ENCODE measurements around the gene AMN. TPM values are rescaled to one million over a fixed set of nuclear protein-coding genes. Genes with fewer than 3 reads are reported as not detected.

AMN gene
- total and polyA plus RNA-seq, 4 donors, result 2.1 to 51.2 (median 8.6) TPM

- H3K27ac ChIP-seq (ENCODE audit: low read depth in 1 of 2, low read length in 2 of 2), result no peak overlapping the region
- DNase-seq (ENCODE audit: low spot score), result no peak
- H3K9ac ChIP-seq (ENCODE audit: low read depth in 1 of 2, low read length in 2 of 2), result no peak overlapping the region
Observed at GRCh38 chr14:102930753-102931579, 8.5 kb downstream of the AMN start.

More at GRCh38 chr14:102930753-102931579, 8.5 kb downstream of the AMN start:
- peaks cover 0 to 2% (median 0%) of the 10 kb centered on the region in 4 donors for H3K27me3 ChIP-seq (ENCODE audit: control insufficient read depth in 4 of 4, insufficient read depth in 4 of 4, low read length in 3 of 4)
- H3K4me1 ChIP-seq (ENCODE audit: control insufficient read depth in 4 of 4, insufficient read depth in 4 of 4, low read length in 3 of 4), result peaks cover 2 to 28% (median 19%) of the 10 kb centered on the region in 4 donors
- no peaks in the 10 kb centered on the region for H3K9me3 ChIP-seq (ENCODE audit: control insufficient read depth in 4 of 4, low read length in 3 of 4)
- H3K4me3 ChIP-seq (ENCODE audit: low read depth in 1 of 3, low read length in 3 of 3), result no peak overlapping the region
- peaks cover 0 to 3% (median 0%) of the 10 kb centered on the region in 4 donors for H3K36me3 ChIP-seq (ENCODE audit: control insufficient read depth in 4 of 4, insufficient read depth in 3 of 4, low read depth in 1 of 4, low read length in 3 of 4)
- TF ChIP-seq REST (IDR thresholded peaks at IDR 0.05) (no peak), CTCF (IDR thresholded peaks at IDR 0.05; ENCODE audit: low read depth, low read length, missing input control) (no peak), FOXA1 (IDR thresholded peaks at IDR 0.05) (no peak), YY1 (IDR thresholded peaks at IDR 0.05) (no peak), EGR1 (IDR thresholded peaks at IDR 0.05; ENCODE audit: low read depth in 2 of 2) (no peak), NR2F2 (IDR thresholded peaks at IDR 0.05) (no peak), MAX (IDR thresholded peaks at IDR 0.05) (no peak), SP1 (IDR thresholded peaks at IDR 0.05) (no peak), TAF1 (conservative IDR thresholded peaks at IDR 0.05) (no peak), GABPA (IDR thresholded peaks at IDR 0.05 in 1 of 2, conservative IDR thresholded peaks at IDR 0.05 in 1 of 2) (no peak), HNF4A (conservative IDR thresholded peaks at IDR 0.05) (no peak), JUND (IDR thresholded peaks at IDR 0.05) (no peak), ATF3 (IDR thresholded peaks at IDR 0.05) (no peak), RXRA (IDR thresholded peaks at IDR 0.05) (no peak), HNF4G (IDR thresholded peaks at IDR 0.05) (no peak), FOXA2 (IDR thresholded peaks at IDR 0.05) (no peak)
- 84% methylated on average over 34 of the region's 34 CpGs for WGBS

All from liver (tissue), 9 donors.